Embryonic facial prominence (tissue), 1 donor: Measurements from ENCODE around the gene PLEKHG4.

Source experiments
- DNase-seq: peaks from one replicate; pipeline ENCODE4 v3.0.0-alpha.2; 2016; ENCODE audit errors: extremely low spot score

PLEKHG4 gene

DNA sequence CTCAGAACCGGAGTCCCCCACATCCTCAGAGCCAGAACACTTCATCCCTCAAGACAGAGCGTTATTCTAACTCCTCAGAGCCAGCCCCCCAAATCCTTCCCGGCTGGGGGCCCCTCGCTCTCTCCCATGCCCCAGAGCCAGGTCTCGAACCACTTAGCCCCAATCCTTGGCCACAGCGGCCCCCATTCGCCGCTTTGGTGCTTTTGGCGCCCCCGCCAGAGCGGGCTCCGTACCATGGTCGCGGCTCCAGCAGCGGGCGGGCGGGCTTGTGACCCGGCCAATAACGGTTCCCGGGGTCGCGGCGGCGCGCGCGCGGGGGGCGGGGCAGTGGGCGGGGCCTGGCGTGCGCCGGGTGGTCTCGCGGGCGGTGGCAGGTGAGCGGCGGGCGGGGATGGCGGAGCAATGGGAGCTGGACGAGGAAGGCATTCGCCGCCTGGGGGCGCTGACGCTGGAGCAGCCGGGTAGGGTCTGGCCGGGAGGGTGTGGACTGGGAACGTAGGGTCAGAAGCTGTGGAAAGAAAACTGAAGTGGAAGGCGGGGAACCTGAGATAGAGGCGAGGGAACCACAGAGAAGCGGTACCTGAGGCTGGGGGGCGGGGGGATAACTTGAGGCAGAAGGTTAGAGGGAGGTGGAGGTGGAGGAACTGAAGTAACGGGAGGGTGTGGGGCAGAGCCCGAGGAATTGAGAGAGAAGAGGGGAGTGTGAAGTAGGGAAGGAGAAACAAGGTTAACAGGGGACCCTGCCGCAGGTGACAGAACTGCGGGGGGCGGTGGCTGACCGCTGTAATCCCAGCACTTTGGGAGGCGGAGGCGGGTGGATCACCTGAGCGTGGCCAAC, 47.4 kb downstream of the PLEKHG4 start, which contains the start of the genes KCTD19 and LRRC36:
Gene KCTD19 (minus strand): TSS at position 270 of the 838 bp plus-strand sequence. CDS start 34 bp downstream, at position 236.
Gene LRRC36 (plus strand): TSS at position 344 of the 838 bp plus-strand sequence. CDS start 48 bp downstream, at position 392.
- no peak for DNase-seq

DNA sequence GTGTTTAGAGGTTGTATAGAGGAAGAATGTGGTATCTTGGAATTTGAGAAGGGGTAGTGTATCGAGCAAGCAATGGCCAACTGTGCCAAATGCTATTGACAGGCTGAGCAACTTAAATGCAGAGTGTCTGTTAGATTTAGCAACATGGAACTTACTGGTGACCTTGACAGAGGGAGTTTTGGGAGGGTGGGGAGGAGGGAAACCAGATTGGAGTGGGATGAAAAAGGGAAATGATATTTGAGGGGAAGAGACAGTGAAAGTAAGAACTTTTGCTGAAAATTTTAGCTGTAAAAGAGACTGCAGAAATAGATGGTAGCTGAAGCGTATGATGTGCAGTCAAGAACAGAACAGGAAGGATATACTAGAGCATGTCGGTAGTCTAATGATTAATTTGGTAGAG, 48.4 kb downstream of the PLEKHG4 start:
- no peak for DNase-seq

DNA sequence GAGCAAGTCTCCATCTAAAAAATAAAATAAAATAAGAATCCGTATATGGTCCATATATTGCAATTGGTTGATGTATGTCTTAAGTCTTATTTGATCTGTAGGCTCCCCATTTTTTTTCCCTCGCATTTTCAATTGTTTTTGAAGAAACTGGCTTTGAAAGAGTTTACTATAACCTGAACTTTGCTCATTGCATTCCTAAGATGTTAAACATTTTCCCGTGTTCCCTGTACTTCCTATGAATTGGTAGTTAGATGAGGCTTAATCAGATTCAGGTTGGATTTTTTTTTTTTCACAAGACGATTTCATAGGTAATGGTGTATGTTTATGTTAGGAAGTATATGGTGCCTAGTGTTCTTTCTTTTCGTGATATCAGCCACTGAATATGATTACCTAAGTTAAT, 50.6 kb downstream of the PLEKHG4 start:
- DNase-seq = no peak

DNA sequence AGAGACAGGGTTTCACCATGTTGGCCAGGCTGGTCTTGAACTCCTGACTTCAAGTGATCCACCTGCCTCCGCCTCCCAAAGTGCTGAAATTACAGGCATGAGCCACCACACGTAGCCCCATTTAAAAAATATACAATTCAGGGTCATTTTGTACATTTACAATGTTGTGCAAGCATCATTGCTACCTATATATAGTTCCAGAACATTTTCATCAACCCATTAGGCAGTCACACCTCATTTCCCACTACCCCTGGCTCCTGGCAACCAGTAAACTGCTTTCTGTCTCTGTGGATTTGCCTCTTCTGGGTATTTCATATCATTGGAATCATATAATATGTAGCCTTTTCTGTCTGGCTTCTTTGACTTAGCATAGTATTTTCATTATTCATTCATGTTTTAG, 54.0 kb downstream of the PLEKHG4 start:
- no peak for DNase-seq

DNA sequence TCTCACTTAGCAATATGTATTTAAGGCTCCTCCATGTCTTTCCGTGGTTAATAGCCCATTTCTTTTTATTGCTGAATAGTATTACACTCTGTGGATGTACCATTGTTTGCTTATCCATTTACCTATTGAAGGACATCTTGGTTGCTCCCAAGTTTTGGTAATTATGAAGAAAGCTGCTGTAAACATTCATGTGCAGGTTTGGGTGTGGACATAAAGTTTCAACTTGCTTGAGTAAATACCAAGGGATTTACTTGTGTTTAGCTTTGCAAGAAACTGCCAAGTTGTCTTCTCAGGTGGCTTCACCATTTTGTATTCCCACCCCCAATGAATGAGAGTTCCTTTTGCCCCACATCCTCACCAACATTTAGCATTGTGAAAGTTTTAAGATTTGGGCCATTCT, 56.8 kb downstream of the PLEKHG4 start:
- DNase-seq = no peak

DNA sequence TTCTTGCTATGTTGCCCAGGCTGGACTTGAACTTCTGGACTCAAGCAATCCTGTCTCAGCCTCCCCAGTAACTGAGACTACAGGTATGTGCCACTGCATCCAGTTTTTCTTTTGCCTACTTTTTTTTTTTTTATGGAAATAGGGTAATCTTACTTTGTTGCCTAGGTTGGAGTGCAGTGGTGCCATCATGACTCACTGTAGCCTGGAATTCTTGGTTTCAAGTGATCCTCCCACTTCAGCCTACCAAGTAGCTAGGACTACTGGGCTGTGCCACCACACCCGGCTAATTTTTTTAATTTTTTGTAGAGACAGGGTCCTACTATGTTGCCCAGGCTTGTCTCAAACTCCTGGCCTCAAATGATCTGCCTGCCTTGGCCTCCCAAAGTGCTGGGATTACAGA, 57.3 kb downstream of the PLEKHG4 start:
- no peak for DNase-seq
